Measurements from ENCODE around the gene ITSN2.

ITSN2 gene

DNA sequence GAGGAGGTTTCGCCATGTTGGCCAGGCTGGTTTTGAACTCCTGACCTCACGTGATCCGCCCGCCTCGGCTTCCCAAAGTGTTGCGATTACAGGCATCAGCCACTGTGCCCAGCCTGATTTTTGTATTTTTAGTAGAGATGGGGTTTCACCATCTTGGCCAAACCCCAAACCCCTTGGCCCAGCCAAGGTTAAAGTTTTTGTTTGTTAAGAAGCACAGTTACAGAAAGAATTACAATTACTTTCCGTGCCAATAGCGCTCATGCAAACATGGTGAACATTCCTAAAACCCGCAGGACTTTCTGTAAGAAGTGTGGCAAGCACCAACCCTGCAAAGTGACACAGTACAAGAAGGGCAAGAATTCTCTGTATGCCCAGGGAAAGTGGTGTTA, 26.1 kb downstream of the ITSN2 start:
- no peak for DNase-seq (ENCODE audit: low read depth)

DNA sequence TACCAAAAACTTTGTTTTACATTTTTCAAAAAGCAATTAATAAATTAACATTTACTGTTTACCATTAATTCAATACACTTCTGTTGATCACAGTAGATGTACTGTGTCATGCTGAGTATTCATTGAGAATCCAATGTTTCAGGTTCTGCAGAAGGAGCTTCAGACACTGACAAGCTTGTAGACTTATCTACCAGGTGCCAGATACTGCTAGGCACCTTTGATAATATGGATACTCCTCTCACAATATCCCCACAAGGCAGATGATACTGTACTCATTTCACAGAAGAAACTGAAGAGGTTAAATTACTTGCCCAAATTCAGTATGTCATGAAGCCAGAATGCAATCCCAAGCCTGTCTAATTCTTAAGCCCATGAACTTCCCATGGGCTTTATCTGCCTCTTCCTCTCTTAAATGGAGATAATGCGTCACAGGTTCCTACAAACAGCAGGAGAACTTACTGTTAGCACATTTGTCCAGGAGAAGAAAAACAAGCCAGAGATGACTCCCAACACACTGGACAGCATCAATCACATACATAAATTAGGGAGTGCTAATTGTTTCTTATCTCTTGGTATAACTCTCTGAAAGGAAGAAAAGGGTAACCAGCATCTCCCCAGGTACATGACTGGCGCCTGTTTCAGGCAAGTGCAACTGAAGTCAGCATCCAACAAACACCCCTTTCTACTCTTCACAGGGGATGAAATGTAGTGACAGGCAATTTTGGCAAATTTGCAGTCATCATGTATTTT, 27.4 kb downstream of the ITSN2 start:
- DNase-seq (ENCODE audit: low read depth), result no peak

GRCh38 chr2:24330161-24330560, 30.2 kb downstream of the ITSN2 start:
- no peak for DNase-seq (ENCODE audit: low read depth)

- no peak for DNase-seq (ENCODE audit: low read depth)
Measured at GRCh38 chr2:24329700-24330099, 30.6 kb downstream of the ITSN2 start.

GRCh38 chr2:24328010-24328409, 32.3 kb downstream of the ITSN2 start:
- no peak for DNase-seq (ENCODE audit: low read depth)

- DNase-seq (ENCODE audit: low read depth), result no peak
Measured at GRCh38 chr2:24317491-24317920, 42.8 kb downstream of the ITSN2 start.

GRCh38 chr2:24315669-24316068, 44.7 kb downstream of the ITSN2 start:
- no peak for DNase-seq (ENCODE audit: low read depth)

DNA sequence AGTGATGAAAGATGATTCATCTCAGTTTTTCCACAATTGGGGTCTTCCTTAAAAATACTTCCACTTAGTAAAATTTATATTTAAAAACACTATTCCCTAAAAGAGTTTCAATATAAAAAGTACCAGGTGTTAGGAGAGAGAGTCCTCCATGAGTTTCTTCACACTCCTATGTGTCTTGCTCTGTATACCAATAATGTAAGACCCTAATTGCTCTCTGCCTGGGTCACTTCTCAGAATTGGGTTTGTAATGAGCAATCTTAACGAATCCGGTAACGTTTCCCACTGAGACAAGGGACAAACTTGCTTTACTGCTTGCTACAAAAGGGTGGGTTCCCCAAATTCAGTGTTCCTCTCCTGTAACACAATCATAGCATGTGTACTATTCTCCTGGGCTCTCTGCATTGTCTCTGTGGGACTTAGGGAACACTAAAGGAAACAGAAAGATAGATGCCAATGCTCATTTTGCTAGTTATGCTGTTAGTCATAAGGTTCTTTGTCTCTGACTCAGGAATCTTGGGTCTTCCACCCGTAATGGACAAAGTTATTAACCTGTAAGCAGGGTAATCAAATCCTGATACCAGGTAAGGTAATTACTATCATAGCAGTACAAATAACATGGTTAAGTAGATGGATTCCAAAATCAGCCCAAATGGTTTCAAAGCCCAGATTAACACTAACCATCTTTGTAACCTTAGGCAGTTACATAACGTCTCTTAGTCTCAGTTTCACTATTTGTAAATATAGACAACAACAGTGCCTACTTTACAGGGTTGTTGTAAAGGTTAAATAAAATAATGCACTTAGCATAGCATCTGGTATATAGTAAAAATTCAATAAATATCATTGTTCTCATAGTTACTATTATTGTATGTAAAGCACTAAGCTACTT, 46.3 kb downstream of the ITSN2 start:
- no peak for DNase-seq (ENCODE audit: low read depth)

DNA sequence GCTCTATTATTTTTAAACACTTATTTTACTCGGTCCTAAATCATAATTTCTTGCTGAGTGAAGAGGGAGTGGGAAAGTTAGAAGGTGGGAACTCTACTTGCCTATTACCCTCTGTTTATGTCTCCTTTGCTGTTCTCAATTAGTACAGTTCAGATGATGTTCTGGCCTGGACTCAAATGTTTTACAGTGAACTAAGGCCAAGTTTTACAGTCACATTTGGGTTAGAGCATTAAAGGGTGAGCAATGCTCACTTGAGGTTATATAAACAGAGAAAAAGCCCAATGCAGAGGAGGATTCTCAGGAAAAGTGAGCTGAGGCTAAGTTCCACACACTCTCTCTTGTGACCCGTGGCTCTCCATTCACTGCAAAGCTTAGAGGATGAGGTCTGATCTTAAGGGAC, 52.4 kb downstream of the ITSN2 start:
- no peak for DNase-seq (ENCODE audit: low read depth)

DNA sequence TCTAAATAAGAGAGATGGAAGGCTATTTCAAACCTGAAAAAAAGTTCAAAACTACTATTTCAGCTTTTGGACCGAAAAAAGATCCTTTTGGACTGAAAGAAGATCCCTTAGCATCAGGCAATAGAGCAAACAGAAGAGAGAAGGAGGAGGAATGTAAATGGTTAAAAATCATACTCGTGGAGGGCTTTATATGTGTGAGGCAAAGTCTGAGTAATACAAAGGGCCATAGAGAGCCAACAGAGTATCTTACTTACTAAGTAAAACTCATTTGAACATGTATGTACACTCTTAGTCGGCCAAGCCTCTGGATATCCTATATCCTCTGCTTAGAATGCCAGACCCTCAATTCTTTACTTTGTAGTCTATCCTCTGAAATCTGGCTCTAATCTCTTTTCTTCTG, 55.7 kb downstream of the ITSN2 start:
- DNase-seq (ENCODE audit: low read depth), result no peak

DNA sequence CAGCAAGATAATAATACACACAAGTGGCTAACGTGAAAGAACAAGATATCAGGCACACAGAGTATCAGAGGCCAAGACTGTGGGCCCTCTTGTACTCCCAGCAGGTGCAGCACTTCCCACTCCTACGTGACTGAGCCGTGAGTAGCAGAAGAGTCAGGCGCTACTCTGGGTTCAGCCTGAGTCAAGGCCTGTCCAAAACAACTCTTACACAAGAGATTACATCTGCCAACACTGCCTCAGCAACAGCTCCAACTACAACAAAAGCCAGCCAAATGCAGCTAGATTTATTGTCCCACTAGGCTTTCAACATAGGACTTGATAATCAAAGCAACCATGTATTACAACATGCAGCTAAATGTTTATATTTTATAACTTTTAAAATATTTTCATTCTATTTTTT, 56.2 kb downstream of the ITSN2 start:
- DNase-seq (ENCODE audit: low read depth), result no peak

DNA sequence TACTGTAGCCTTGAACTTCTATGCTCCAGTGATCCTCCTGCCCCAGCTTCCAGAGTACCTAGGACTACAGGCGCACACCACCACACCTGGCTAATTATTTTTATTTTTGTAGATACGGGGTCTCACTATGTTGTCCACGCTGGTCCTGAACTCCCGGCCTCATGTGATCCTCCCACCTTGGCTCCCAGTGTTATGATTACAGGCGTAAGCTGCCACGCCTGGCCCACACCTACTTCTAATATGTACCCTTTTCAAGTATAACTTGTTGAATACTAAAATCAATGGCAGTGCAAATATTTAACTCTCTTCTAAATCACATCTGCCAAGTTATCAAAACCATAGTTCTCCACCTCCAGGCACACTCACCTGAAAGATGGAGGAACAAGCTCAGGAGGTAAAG, 58.7 kb downstream of the ITSN2 start:
- no peak for DNase-seq (ENCODE audit: low read depth)

- no peak for DNase-seq (ENCODE audit: low read depth)
Measured at GRCh38 chr2:24297663-24298062, 62.7 kb downstream of the ITSN2 start.

DNA sequence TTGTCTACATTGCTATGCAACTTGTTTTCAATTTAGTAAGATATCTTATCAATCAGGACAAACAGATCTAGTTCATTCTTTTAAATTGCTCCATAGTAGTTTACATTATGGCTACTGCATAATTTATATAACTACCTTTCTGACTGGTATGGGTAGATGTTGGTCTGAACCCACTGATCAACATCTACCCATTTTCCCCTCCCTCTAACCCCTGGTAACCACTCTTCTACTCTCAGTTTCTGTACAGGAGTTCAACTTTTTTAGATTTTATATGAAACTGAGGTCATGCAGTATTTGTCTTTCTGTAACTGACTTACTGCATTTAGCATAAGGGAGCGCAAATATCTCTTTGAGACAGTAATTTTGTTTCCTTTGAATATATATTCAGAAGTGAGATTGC, 73.2 kb downstream of the ITSN2 start:
- DNase-seq (ENCODE audit: low read depth), result no peak

DNA sequence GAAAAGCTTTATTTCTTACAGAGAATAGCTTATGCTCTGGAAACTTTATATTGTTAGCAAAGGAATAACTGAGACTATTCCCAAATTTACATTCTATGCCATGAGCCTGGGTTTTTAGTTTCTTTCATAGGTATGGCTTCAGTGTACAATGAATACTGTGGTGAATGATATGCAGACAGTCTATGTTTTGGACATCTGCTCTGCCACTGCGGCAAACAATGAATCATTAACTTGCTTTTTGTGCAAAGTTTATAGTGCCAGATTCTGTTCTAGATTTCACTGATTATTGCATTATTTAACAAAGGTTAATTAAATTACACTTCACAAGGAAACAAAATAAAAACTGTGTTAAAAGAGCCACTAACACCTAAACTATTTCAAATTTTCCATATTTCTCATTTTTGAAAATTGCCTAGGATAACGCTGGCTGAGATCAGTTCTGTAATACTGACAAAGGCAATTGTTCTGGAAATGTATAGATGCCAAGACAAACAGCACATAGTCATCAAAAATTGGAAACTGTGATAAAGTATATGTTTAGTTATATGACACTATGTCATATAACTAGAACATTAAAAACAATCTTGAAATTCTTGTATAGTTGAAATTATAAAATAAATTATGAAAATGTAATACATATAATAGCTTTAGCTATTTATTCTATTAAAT, 74.7 kb downstream of the ITSN2 start:
- DNase-seq (ENCODE audit: low read depth), result no peak

GRCh38 chr2:24280645-24281044, 79.7 kb downstream of the ITSN2 start:
- DNase-seq (ENCODE audit: low read depth), result no peak

DNA sequence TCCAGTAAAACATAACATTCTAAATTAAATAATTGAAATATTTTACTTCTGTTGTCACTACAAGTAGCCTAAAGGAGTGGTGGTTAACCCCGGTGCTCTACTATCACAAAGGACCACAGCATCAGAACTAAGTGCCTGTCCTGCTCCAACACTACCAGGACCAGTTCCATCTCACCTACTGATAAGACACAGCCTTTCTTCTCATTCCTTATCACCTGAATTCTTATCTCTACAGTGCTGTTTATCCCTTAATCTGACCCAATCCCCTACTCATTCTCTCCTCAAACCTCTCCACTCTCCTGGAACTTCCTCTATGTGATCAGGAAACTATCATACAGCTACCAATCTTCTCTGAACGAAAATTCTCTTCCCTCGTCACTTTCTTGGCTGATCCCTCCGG, 80.2 kb downstream of the ITSN2 start:
- no peak for DNase-seq (ENCODE audit: low read depth)

GRCh38 chr2:24276349-24276899, 83.9 kb downstream of the ITSN2 start:
- DNase-seq (ENCODE audit: low read depth), result no peak

GRCh38 chr2:24274809-24275208, 85.5 kb downstream of the ITSN2 start:
- no peak for DNase-seq (ENCODE audit: low read depth)

DNA sequence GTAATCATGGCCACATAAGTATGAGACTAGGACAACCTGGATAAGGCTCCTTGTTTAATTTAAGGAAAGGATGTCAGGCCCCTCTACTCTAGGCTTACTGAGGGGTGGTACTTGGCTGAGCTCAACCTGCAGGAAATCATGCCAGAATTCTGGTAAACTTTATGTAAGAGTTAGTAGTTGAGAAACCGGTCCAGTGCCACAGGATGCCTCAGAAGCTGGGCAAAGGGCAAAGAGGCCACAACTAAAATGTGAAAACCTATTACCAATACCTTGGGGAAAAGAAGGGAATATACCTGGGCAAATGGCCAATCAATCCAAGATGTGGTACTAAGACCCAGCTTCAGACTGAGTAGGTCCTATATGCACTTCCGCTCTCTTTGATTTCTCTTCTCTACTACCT, 86.7 kb downstream of the ITSN2 start:
- DNase-seq (ENCODE audit: low read depth), result no peak

DNA sequence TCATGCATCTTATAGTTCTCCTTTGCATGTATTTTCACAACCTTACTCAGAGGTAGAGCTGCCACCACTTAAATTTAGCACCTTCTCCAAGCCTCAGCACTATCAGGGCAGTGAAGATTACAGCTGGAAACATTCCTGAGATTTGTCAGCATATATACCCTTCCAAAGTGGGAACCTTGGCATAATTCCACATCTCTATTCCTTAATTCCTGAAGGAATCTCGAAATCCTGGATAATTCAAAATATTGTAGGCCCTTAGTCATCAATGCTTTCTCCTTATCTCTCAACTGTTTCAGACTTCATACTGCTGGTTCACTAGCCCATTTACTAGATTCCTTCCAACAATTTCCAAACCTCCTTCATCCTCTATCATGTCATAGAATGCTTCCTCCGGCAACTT, 87.4 kb downstream of the ITSN2 start:
- no peak for DNase-seq (ENCODE audit: low read depth)

- no peak for DNase-seq (ENCODE audit: low read depth)
Measured at GRCh38 chr2:24272161-24272802, 88.1 kb downstream of the ITSN2 start.
